Stimulated activated CD4-positive, alpha-beta T cell treated with anti-CD3 and anti-CD28 coated beads, TNF-alpha, amount 100 ng/mL, for 1 hour (primary cell): ENCODE results near the gene RPS18.
"Not testable (repeated sequence)": the region's sequence is repeated elsewhere in the genome, so short reads cannot be mapped to it uniquely, and the experiment has no call there.

Source experiments
- DNase-seq, 3 donors: peaks; one replicate each; pipeline ENCODE4 v3.0.0-alpha.2; 2020; ENCODE audit warnings: low read depth in 3 of 3, low spot score in 1 of 3

Gene RPS18

GRCh38 chr6:33271468-33272274, at the start of gene RPS18, which contains the start of gene VPS52:
TSS of gene RPS18 (plus strand) at chr6:33272075. CDS start at chr6:33272120, 45 bp downstream.
TSS of gene VPS52 (minus strand) at chr6:33271876. CDS start at chr6:33271675, 201 bp downstream.
- peak; percentile 73 to 87 (median 85) for DNase-seq

DNA sequence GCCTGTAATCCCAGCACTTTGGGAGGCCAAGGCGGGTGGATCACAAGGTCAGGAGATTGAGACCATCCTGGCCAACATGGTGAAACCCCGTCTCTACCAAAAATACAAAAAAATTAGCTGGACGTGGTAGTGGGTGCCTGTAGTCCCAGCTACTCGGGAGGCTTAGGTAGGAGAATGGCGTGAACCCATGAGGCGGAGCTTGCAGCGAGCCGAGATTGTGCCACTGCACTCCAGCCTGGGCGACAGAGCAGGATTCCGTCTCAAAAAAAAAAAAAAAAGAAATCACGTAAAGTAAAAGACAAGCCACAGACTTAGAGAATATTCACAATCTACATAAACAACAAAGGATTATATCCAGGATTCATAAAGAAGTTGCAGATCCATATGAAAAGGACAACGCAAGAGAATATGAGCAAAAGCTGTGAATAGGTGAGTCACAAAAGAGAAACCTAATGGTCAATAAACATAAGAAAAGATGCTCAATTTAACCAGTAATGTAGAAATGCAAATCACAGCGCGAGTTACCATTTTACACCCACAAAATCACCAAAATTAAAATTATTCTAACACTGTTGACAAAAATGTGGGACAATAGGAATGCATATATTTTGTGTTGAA, 45.3 kb upstream of the RPS18 start:
- not testable (repeated sequence) for DNase-seq

DNA sequence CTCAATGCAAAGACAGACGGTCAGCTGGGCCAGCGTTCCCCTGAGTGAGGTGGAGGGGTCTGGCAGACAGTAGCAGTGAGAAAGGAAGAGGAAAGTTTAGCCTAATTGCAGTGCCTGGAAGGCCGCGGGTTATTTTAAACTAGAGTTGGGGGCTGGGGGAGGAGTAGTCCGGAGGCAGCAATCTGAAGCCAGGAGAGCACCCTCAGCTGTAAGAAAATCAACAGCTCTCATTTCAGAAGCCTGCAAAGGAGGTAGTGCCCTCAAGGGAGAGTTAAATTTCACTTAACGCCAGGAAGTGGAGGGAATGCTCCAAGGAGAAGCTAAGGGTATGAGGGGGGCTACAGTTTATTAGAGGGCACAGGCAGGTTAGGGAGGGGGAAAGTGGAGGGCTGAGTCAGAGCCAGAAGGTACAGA, 36.6 kb upstream of the RPS18 start:
- DNase-seq, result no peak

DNA sequence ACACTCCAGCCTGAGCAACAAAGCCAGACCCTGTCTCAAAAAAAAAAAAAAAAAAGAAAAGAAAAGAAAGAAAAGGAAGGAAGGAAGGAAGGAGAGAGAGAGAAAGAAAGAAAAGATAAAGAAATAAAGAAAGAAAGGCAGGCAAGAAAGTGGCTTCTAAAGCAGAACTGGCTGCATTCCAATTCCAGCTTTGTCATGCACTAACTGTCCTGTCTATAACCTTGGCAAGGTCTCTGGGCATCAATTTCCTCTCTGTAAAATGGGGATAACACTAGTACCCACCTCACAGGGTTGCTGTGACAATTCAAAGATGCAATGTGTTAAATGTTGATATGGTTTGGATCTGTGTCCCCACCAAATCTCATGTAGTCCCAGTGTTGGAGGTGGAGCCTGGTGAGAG, 35.5 kb upstream of the RPS18 start:
- no peak for DNase-seq

- no peak for DNase-seq
Measured at GRCh38 chr6:33236852-33237251, 35.0 kb upstream of the RPS18 start.

DNA sequence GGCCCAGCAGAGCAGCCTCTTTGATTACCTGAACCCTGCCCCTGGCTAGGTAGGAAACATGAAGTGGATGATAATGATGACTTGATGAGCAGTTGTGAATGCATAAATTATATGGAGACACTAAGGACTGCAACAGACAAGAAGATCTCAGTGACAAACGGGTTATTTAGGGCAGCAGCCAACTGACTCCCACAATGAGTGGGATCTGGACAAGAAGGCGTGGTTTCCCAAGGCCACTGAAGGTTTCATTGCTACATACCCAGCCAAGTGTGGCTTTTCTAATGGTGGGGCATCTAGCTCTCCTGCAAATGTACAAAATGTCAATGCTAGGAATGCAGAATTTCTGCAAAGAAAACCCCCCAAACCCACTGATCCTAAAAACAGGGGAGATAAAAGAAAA, 34.1 kb upstream of the RPS18 start:
- no peak for DNase-seq

DNA sequence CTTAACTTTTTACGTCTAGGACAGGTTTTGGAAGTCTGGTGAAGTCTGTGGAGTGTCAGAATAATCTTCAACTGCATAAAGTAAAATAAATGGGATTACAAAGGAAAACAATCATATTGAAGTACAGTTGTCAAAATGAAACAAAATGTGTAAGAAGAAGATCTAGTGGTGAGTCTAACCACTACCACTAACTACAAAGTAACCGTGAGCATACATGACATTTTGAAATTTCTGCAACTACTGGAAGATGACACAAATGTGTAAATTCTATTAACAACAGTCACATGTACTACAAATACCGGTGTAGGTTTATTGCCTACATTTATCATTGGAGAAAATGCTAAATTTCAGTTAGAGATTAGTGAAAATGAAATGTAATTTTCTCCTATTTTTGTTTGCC, 29.9 kb upstream of the RPS18 start:
- no peak for DNase-seq

GRCh38 chr6:33243476-33243875, 28.4 kb upstream of the RPS18 start:
- no peak for DNase-seq

GRCh38 chr6:33247977-33248642, 23.8 kb upstream of the RPS18 start:
- DNase-seq, result peak; percentile 78 to 94 (median 81)

GRCh38 chr6:33248643-33248931, 23.3 kb upstream of the RPS18 start:
- DNase-seq, result no peak

- peak; percentile 83 to 91 (median 89) for DNase-seq
Measured at GRCh38 chr6:33248932-33249731, 22.7 kb upstream of the RPS18 start.

GRCh38 chr6:33249732-33250630, 21.9 kb upstream of the RPS18 start:
- no peak for DNase-seq

GRCh38 chr6:33250731-33251130, 21.1 kb upstream of the RPS18 start:
- no peak for DNase-seq

DNA sequence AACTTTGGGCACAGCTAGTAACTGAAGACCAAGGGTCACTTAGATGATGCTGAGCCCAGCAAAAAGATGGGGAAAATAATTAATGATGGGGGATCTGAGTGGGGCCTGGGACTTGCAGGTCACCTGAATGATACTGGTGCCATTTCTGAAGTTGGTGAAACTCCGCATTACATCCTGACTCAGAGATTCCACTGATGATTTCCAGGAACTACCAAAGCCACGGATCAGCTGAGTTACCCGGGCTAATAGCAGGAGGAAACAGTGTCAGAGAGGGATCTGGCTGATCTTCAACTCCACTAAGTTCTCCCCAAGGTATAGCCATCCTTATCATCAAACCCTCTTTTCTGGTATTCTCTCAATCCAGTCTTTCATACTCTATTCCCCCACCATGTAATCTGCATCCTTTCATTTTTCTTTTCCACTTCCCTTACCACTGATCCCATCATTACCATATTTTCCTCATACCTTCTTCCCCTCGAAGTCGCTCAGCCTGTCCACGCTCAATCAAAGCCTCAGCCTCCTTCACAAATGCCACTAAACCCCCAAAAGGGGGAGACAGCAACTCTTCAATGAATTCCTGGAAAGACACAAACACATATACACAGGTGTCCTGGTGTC, 20.4 kb upstream of the RPS18 start:
- DNase-seq, result no peak

DNA sequence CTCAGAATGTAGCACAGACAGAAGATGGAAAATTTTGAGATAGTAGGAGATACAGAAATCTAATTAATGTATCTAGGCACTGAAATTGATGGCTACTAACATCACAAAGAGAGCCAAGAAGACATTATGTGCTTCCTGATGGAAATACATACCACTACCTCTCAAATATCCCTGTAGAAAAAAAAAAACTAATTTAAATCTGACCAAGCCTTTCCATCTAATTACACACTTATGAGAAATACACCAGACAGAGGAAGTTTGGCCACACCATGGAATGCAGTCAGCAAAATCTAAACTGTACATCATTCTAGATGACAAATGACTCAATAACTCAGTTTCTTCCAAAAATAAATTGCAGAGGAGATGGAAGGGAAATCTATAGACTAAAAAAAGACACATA, 19.1 kb upstream of the RPS18 start:
- no peak for DNase-seq

DNA sequence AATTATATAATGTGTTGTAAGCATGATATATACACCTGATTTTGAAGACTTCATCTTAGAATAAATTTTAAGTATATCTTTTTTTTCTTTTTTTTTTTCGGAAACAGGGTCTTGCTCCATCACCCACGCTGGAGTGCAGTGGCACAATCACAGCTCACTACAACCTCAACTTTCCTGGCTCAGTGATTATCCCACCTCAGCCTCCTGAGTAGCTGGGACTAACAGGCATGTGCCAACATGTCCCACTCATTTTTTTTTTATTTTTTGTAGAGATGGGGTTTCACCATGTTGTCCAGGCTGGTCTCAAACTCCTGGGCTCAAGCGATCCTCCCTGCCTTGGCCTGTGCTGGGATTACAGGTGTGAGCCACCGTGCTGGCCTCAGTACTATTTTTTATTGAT, 17.3 kb upstream of the RPS18 start:
- no peak for DNase-seq

DNA sequence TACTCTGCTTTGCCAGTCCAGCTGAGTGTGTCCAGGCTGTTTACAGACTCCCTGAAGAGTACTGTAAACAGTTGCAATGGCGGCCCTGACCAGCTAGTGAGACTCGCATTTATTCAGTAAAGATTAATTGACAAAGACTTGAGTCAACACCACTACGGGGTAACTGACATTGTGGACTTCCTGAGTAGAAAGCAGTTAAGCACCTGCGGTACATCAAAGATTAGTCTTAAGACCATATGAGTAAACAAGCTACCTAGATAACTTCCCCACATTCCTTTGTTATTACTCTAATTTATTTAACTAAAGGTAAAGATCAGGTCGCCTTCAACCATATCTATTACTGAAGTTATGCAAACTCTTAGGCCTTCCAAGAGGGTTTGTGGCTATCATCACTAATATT, 12.8 kb upstream of the RPS18 start:
- DNase-seq, result no peak

- not testable (repeated sequence) for DNase-seq
Measured at GRCh38 chr6:33262490-33262889, 9.4 kb upstream of the RPS18 start.

DNA sequence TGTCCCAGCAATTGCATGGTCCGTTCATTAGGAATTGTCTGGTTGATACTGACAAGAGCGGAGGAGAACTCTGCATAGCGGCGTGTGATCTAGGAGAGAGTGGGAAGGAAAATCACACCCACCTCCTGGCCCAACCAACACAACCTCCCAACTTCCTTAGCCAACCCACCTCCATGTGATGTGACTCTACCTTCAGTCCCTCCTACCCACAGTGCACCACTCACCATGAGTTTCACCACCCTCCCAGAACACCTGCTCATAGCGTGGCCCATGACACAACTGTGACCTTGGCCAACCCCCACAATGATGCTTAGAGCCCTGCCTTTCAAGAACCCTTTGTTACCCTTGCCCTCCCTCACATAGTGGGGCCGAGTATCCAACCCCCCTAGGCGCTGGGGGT, 7.9 kb upstream of the RPS18 start:
- no peak for DNase-seq

GRCh38 chr6:33271117-33271467, 783 bp upstream of the RPS18 start:
- DNase-seq, result no peak
